Measurements from ENCODE around the gene ST3GAL3.

DNA sequence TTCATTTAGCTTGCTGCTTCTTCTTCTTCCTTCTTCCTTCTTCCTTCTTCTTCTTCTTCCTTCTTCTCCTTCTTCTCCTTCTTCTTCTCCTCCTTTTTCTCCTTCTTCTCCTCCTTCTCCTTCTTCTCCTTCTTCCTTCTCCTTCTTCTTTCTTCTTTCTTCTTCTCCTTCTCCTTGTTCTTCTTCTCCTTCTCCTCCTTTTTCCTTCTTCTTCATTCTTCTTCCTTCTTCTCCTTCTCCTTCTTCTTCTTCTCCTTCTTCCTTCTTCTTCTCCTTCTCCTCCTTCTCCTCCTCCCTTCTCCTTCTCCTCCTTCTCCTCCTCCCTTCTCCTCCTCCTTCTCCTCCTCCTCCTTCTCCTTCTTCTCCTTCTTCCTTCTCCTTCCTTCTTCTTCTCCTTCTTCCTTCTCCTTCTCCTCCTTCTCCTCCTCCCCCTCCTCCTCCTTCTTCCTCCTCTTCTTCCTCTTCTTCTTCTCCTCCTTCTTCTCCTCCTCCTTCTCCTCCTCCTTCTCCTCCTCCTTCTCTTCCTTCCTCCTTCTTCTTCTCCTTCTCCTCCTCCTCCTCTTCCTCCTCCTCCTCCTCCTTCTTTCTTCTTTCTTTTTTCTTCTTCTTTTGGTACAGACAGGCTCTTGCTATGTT, 110.1 kb downstream of the ST3GAL3 start:
- TF ChIP-seq, protein P1, sequence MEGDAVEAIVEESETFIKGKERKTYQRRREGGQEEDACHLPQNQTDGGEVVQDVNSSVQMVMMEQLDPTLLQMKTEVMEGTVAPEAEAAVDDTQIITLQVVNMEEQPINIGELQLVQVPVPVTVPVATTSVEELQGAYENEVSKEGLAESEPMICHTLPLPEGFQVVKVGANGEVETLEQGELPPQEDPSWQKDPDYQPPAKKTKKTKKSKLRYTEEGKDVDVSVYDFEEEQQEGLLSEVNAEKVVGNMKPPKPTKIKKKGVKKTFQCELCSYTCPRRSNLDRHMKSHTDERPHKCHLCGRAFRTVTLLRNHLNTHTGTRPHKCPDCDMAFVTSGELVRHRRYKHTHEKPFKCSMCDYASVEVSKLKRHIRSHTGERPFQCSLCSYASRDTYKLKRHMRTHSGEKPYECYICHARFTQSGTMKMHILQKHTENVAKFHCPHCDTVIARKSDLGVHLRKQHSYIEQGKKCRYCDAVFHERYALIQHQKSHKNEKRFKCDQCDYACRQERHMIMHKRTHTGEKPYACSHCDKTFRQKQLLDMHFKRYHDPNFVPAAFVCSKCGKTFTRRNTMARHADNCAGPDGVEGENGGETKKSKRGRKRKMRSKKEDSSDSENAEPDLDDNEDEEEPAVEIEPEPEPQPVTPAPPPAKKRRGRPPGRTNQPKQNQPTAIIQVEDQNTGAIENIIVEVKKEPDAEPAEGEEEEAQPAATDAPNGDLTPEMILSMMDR (conservative IDR thresholded peaks at IDR 0.05), result no peak
- TF ChIP-seq EZH2 (IDR thresholded peaks at IDR 0.05; ENCODE audit: low read depth), result no peak

All from PC-9 (cell line).